ENCODE results near the gene MTARC2. TPM values are rescaled to one million over a fixed set of nuclear protein-coding genes. Genes with fewer than 3 reads are reported as not detected.

Gene MTARC2
- total and polyA plus RNA-seq, 2 of the 13 experiments (the other 11 are each of a cell fraction or from before 2014, with no cell fraction given), result 8.5 to 10.1 TPM

DNA sequence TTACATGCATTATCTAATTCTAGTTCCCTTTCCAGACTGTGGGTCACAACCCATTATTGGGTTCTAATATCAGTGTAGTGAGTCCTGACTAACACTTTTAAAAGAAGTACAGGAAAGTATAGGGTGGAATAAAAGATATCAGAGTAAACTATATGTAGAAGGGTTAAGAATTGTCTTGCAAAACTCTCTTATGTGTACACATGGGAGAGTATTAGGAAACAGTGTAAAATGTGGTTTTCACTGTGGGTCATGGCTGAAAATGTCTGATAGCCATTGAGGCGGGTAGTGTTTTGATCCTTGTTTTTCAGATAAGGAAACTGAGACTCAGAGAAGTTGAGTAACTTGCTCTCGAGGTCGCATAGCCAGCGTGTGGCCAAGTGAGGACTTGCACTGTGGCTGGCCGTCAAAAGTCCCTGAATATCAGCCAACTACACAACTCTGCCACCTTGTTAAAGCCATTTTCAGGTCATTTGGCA, 20.0 kb downstream of the MTARC2 start (continued):
- no peak for TF ChIP-seq ZBTB14 (CRISPR knock-in tag; IDR thresholded peaks at IDR 0.05)
- TF ChIP-seq ZNF430 (CRISPR knock-in tag; IDR thresholded peaks at IDR 0.05), result 0 out of 2 replicates have a peak, but pooled peaks have one; percentile 36
- no peak for TF ChIP-seq CHD2 (IDR thresholded peaks at IDR 0.05; ENCODE audit: low read depth, low read length)
- TF ChIP-seq ZNF777 (CRISPR knock-in tag; IDR thresholded peaks at IDR 0.05), result 0 out of 2 replicates have a peak, but pooled peaks have one; percentile 7
- TF ChIP-seq MYC (CRISPR knock-in tag; IDR thresholded peaks at IDR 0.05; ENCODE audit: borderline replicate concordance), result no peak
- no peak for TF ChIP-seq ZNF253 (CRISPR knock-in tag; IDR thresholded peaks at IDR 0.05; ENCODE audit: borderline replicate concordance)
- TF ChIP-seq MEIS1 (CRISPR knock-in tag; IDR thresholded peaks at IDR 0.05; ENCODE audit: borderline replicate concordance), result no peak
- no peak for TF ChIP-seq ZNF510 (CRISPR knock-in tag; IDR thresholded peaks at IDR 0.05; ENCODE audit: low read depth)
- TF ChIP-seq, protein P1, sequence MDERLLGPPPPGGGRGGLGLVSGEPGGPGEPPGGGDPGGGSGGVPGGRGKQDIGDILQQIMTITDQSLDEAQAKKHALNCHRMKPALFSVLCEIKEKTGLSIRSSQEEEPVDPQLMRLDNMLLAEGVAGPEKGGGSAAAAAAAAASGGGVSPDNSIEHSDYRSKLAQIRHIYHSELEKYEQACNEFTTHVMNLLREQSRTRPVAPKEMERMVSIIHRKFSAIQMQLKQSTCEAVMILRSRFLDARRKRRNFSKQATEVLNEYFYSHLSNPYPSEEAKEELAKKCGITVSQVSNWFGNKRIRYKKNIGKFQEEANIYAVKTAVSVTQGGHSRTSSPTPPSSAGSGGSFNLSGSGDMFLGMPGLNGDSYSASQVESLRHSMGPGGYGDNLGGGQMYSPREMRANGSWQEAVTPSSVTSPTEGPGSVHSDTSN (CRISPR knock-in tag; IDR thresholded peaks at IDR 0.05), result no peak
- TF ChIP-seq, protein P2, sequence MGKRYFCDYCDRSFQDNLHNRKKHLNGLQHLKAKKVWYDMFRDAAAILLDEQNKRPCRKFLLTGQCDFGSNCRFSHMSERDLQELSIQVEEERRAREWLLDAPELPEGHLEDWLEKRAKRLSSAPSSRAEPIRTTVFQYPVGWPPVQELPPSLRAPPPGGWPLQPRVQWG (CRISPR knock-in tag; IDR thresholded peaks at IDR 0.05; ENCODE audit: borderline replicate concordance, low read depth), result no peak
- TF ChIP-seq RFX3 (CRISPR knock-in tag; IDR thresholded peaks at IDR 0.05), result no peak
- no peak for TF ChIP-seq ZNF160 (CRISPR knock-in tag; IDR thresholded peaks at IDR 0.05)
- TF ChIP-seq, protein P3, sequence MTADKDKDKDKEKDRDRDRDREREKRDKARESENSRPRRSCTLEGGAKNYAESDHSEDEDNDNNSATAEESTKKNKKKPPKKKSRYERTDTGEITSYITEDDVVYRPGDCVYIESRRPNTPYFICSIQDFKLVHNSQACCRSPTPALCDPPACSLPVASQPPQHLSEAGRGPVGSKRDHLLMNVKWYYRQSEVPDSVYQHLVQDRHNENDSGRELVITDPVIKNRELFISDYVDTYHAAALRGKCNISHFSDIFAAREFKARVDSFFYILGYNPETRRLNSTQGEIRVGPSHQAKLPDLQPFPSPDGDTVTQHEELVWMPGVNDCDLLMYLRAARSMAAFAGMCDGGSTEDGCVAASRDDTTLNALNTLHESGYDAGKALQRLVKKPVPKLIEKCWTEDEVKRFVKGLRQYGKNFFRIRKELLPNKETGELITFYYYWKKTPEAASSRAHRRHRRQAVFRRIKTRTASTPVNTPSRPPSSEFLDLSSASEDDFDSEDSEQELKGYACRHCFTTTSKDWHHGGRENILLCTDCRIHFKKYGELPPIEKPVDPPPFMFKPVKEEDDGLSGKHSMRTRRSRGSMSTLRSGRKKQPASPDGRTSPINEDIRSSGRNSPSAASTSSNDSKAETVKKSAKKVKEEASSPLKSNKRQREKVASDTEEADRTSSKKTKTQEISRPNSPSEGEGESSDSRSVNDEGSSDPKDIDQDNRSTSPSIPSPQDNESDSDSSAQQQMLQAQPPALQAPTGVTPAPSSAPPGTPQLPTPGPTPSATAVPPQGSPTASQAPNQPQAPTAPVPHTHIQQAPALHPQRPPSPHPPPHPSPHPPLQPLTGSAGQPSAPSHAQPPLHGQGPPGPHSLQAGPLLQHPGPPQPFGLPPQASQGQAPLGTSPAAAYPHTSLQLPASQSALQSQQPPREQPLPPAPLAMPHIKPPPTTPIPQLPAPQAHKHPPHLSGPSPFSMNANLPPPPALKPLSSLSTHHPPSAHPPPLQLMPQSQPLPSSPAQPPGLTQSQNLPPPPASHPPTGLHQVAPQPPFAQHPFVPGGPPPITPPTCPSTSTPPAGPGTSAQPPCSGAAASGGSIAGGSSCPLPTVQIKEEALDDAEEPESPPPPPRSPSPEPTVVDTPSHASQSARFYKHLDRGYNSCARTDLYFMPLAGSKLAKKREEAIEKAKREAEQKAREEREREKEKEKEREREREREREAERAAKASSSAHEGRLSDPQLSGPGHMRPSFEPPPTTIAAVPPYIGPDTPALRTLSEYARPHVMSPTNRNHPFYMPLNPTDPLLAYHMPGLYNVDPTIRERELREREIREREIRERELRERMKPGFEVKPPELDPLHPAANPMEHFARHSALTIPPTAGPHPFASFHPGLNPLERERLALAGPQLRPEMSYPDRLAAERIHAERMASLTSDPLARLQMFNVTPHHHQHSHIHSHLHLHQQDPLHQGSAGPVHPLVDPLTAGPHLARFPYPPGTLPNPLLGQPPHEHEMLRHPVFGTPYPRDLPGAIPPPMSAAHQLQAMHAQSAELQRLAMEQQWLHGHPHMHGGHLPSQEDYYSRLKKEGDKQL (CRISPR knock-in tag; IDR thresholded peaks at IDR 0.05; ENCODE audit: low read depth), result no peak
- TF ChIP-seq ZFP36L1 (CRISPR knock-in tag; IDR thresholded peaks at IDR 0.05), result no peak
- no peak for TF ChIP-seq WIZ (CRISPR knock-in tag; IDR thresholded peaks at IDR 0.05)
- TF ChIP-seq, protein P4, sequence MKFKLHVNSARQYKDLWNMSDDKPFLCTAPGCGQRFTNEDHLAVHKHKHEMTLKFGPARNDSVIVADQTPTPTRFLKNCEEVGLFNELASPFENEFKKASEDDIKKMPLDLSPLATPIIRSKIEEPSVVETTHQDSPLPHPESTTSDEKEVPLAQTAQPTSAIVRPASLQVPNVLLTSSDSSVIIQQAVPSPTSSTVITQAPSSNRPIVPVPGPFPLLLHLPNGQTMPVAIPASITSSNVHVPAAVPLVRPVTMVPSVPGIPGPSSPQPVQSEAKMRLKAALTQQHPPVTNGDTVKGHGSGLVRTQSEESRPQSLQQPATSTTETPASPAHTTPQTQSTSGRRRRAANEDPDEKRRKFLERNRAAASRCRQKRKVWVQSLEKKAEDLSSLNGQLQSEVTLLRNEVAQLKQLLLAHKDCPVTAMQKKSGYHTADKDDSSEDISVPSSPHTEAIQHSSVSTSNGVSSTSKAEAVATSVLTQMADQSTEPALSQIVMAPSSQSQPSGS (CRISPR knock-in tag; IDR thresholded peaks at IDR 0.05), result peak; percentile 18; the same call in 1 of the 2 replicates
- TF ChIP-seq ZNF598 (CRISPR knock-in tag; IDR thresholded peaks at IDR 0.05; ENCODE audit: borderline replicate concordance), result no peak
- TF ChIP-seq TCF7L2 (IDR thresholded peaks at IDR 0.05; ENCODE audit: low read depth, low read length), result peak; percentile 67; the same call in 1 of the 2 replicates
- TF ChIP-seq ZNF17 (CRISPR knock-in tag; IDR thresholded peaks at IDR 0.05), result no peak

Measured in HepG2 (cell line).